ENCODE data around the gene NXPE2.

DNA sequence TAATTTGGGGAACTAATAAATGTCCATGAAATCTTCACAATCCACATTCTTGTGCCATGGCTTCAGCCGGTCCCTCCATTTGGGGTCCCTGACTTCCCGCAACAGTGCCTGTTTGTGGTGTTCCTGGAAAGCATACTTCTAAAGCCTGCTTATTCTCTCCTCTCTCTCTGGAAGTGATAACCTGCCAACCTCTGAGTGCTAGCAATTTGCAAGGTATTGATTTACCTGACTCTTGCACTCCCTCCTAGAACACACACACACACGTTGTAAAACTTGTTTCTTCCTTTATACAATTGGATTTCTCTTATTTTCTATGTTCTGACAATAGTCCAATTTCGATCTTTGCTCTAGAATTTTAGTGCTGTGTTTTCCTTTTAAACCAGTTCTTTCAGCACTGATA lies 58.5 kb downstream of the NXPE2 start:
- TF ChIP-seq, protein P1, sequence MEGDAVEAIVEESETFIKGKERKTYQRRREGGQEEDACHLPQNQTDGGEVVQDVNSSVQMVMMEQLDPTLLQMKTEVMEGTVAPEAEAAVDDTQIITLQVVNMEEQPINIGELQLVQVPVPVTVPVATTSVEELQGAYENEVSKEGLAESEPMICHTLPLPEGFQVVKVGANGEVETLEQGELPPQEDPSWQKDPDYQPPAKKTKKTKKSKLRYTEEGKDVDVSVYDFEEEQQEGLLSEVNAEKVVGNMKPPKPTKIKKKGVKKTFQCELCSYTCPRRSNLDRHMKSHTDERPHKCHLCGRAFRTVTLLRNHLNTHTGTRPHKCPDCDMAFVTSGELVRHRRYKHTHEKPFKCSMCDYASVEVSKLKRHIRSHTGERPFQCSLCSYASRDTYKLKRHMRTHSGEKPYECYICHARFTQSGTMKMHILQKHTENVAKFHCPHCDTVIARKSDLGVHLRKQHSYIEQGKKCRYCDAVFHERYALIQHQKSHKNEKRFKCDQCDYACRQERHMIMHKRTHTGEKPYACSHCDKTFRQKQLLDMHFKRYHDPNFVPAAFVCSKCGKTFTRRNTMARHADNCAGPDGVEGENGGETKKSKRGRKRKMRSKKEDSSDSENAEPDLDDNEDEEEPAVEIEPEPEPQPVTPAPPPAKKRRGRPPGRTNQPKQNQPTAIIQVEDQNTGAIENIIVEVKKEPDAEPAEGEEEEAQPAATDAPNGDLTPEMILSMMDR (IDR thresholded peaks at IDR 0.05) = no peak
- TF ChIP-seq POLR2A (IDR thresholded peaks at IDR 0.05) = no peak

All from uterus (tissue), 2 donors.